CD4-positive, CD25-positive, alpha-beta regulatory T cell (primary cell): Measurements from ENCODE around the gene SGCE. TPM values are rescaled to one million over a fixed set of nuclear protein-coding genes. Genes with fewer than 3 reads are reported as not detected.

Experiments
- ATAC-seq, 2 donors: fragments of 150-1000 bp; cut with Tn5 transposase; one replicate each; pipeline ENCODE4 v1.10.0; 2021; ENCODE audit warnings: low read depth in 2 of 2, moderate number of reproducible peaks in 2 of 2, moderate library complexity in 1 of 2
- DNase-seq, 3 donors: peaks; one replicate each; pipeline versions ENCODE4 v3.0.0 to v3.0.0-alpha.2; 2012 to 2022; ENCODE audit warnings: mixed read lengths in 1 of 3
- H3K27ac ChIP-seq: one replicate; pipeline ENCODE4 v1.7.0; 2013; ENCODE audit warnings: mild to moderate bottlenecking, low read length; ENCODE audit not compliant: insufficient read depth, poor library complexity, severe bottlenecking
- H3K27me3 ChIP-seq: one replicate; pipeline ENCODE4 v1.7.0; 2013; ENCODE audit warnings: low read length; ENCODE audit not compliant: control insufficient read depth, insufficient read depth
- H3K36me3 ChIP-seq: one replicate; pipeline ENCODE4 v1.7.0; 2013; ENCODE audit warnings: mild to moderate bottlenecking, low read length, moderate library complexity; ENCODE audit not compliant: control insufficient read depth, insufficient read depth
- H3K4me1 ChIP-seq: 2 replicates; pipeline ENCODE4 v1.7.0; 2013; ENCODE audit warnings: mild to moderate bottlenecking, low read length; ENCODE audit not compliant: insufficient read depth, control insufficient read depth, poor library complexity, severe bottlenecking
- H3K4me3 ChIP-seq: one replicate; pipeline ENCODE4 v1.7.0; 2013; ENCODE audit warnings: low read depth, mild to moderate bottlenecking, low read length, moderate library complexity
- H3K9me3 ChIP-seq, 2 experiments: 1 replicate in 1 of 2; 2 replicates in 1 of 2; pipeline ENCODE4 v1.7.0; 2013; ENCODE audit warnings: low read length in 2 of 2, mild to moderate bottlenecking in 1 of 2, moderate library complexity in 1 of 2; ENCODE audit not compliant: control insufficient read depth in 2 of 2
- H3K27ac Mint-ChIP-seq, 3 donors: one replicate each; pipeline ENCODE4 v1.8.0; 2020 to 2022; ENCODE audit warnings: mild to moderate bottlenecking in 3 of 3, mixed read lengths in 3 of 3, moderate library complexity in 2 of 3
- H3K27me3 Mint-ChIP-seq: one replicate; pipeline ENCODE4 v1.8.0; 2022; ENCODE audit warnings: mild to moderate bottlenecking, mixed read lengths
- H3K36me3 Mint-ChIP-seq: one replicate; pipeline ENCODE4 v1.8.0; 2020; ENCODE audit warnings: mixed read lengths
- H3K4me1 Mint-ChIP-seq, 4 donors: one replicate each; pipeline ENCODE4 v1.8.0; 2020 to 2022; ENCODE audit warnings: mixed read lengths in 4 of 4, mild to moderate bottlenecking in 1 of 4
- H3K4me3 Mint-ChIP-seq, 4 donors: one replicate each; pipeline ENCODE4 v1.8.0; 2020 to 2022; ENCODE audit warnings: mild to moderate bottlenecking in 4 of 4, mixed read lengths in 4 of 4, moderate library complexity in 3 of 4
- H3K9me3 Mint-ChIP-seq, 7 donors: one replicate each; pipeline ENCODE4 v1.8.0; 2020 to 2022; ENCODE audit warnings: mixed read lengths in 7 of 7, mild to moderate bottlenecking in 3 of 7, moderate library complexity in 2 of 7
- polyA plus RNA-seq, 4 donors: library from polyadenylated mRNA; unstranded; fragments of 300-500 nt; fragmentation: Illumina TruSeq; gene quantifications; one replicate each; pipeline ENCODE4 v1.2.3, GENCODE V29; 2021
- total RNA-seq: library from RNA; stranded (reverse); gene quantifications from one replicate; pipeline ENCODE4 v1.2.3, GENCODE V29; 2022

Gene SGCE
- total and polyA plus RNA-seq, 5 donors from 2014 or later: 0.14 to 1.8 (median 1.0) TPM; not detected in 1

GRCh38 chr7:94669773-94670495 lies 14.0 kb upstream of the SGCE start:
- ATAC-seq (no peak), DNase-seq (no peak)
- H3K27ac ChIP-seq: no peak overlapping the region
- no peaks in the 10 kb centered on the region for H3K36me3 ChIP-seq
- Mint-ChIP-seq H3K27ac (no peak overlapping the region), H3K9me3 (no peaks in the 10 kb centered on the region), H3K4me1 (peaks cover 0 to 4% (median 1%) of the 10 kb centered on the region in 4 donors), H3K36me3 (no peaks in the 10 kb centered on the region), H3K4me3 (no peak overlapping the region), H3K27me3 (peaks cover 4% of the 10 kb centered on the region)
- no peaks in the 10 kb centered on the region for H3K4me1 ChIP-seq
- H3K9me3 ChIP-seq: no peaks in the 10 kb centered on the region
- H3K27me3 ChIP-seq: peaks cover 3% of the 10 kb centered on the region
- H3K4me3 ChIP-seq: no peak overlapping the region

- Histone ChIP-seq H3K4me1 (no peaks in the 10 kb centered on the region), H3K9me3 (no peaks in the 10 kb centered on the region), H3K4me3 (no peak overlapping the region), H3K27me3 (no peaks in the 10 kb centered on the region), H3K27ac (no peak overlapping the region), H3K36me3 (no peaks in the 10 kb centered on the region)
- no peaks in the 10 kb centered on the region for H3K36me3 Mint-ChIP-seq
- ATAC-seq: no peak
- peak in 1 of 3 donors; percentile 19 for DNase-seq
- no peaks in the 10 kb centered on the region for H3K9me3 Mint-ChIP-seq
- H3K27ac Mint-ChIP-seq: peak overlapping the region in 1 of 3 donors; percentile 69
- no peak overlapping the region for H3K4me3 Mint-ChIP-seq
- no peaks in the 10 kb centered on the region for H3K27me3 Mint-ChIP-seq
- peaks cover 0 to 4% (median 1%) of the 10 kb centered on the region in 4 donors for H3K4me1 Mint-ChIP-seq
Observed at GRCh38 chr7:94666879-94667587, 11.1 kb upstream of the SGCE start.

GRCh38 chr7:94665426-94665825 lies 9.5 kb upstream of the SGCE start:
- no peaks in the 10 kb centered on the region for H3K4me1 ChIP-seq
- Mint-ChIP-seq H3K36me3 (no peaks in the 10 kb centered on the region), H3K4me1 (peaks cover 0 to 4% (median 1%) of the 10 kb centered on the region in 4 donors), H3K9me3 (no peaks in the 10 kb centered on the region), H3K27ac (peak overlapping the region in 1 of 3 donors; percentile 39), H3K4me3 (no peak overlapping the region), H3K27me3 (no peaks in the 10 kb centered on the region)
- no peak for ATAC-seq
- H3K4me3 ChIP-seq: no peak overlapping the region
- no peaks in the 10 kb centered on the region for H3K27me3 ChIP-seq
- no peak overlapping the region for H3K27ac ChIP-seq
- H3K9me3 ChIP-seq: no peaks in the 10 kb centered on the region
- no peaks in the 10 kb centered on the region for H3K36me3 ChIP-seq
- no peak for DNase-seq

GRCh38 chr7:94664023-94664422 lies 8.1 kb upstream of the SGCE start:
- no peak overlapping the region for H3K27ac Mint-ChIP-seq
- H3K4me1 Mint-ChIP-seq: peaks cover 0 to 4% (median 1%) of the 10 kb centered on the region in 4 donors
- Histone ChIP-seq H3K36me3 (no peaks in the 10 kb centered on the region), H3K4me1 (no peaks in the 10 kb centered on the region), H3K9me3 (no peaks in the 10 kb centered on the region), H3K27ac (no peak overlapping the region), H3K27me3 (no peaks in the 10 kb centered on the region), H3K4me3 (no peak overlapping the region)
- no peaks in the 10 kb centered on the region for H3K27me3 Mint-ChIP-seq
- no peaks in the 10 kb centered on the region for H3K36me3 Mint-ChIP-seq
- DNase-seq (no peak), ATAC-seq (no peak)
- no peaks in the 10 kb centered on the region for H3K9me3 Mint-ChIP-seq
- no peak overlapping the region for H3K4me3 Mint-ChIP-seq

GRCh38 chr7:94662548-94662947 lies 6.6 kb upstream of the SGCE start:
- ATAC-seq: no peak
- H3K4me1 ChIP-seq: no peaks in the 10 kb centered on the region
- no peaks in the 10 kb centered on the region for H3K9me3 ChIP-seq
- H3K27me3 ChIP-seq: no peaks in the 10 kb centered on the region
- no peak overlapping the region for H3K4me3 ChIP-seq
- no peaks in the 10 kb centered on the region for H3K27me3 Mint-ChIP-seq
- peaks cover 0 to 4% (median 2%) of the 10 kb centered on the region in 4 donors for H3K4me1 Mint-ChIP-seq
- no peaks in the 10 kb centered on the region for H3K36me3 ChIP-seq
- no peak overlapping the region for H3K27ac Mint-ChIP-seq
- no peak overlapping the region for H3K27ac ChIP-seq
- H3K36me3 Mint-ChIP-seq: no peaks in the 10 kb centered on the region
- DNase-seq: no peak
- no peak overlapping the region for H3K4me3 Mint-ChIP-seq
- no peaks in the 10 kb centered on the region for H3K9me3 Mint-ChIP-seq

GRCh38 chr7:94660006-94660405 lies 4.1 kb upstream of the SGCE start:
- no peak for ATAC-seq
- no peaks in the 10 kb centered on the region for H3K36me3 Mint-ChIP-seq
- no peak for DNase-seq
- H3K4me1 Mint-ChIP-seq: peaks cover 0 to 20% (median 10%) of the 10 kb centered on the region in 4 donors
- H3K27ac Mint-ChIP-seq: no peak overlapping the region
- peaks cover 2% of the 10 kb centered on the region for H3K27me3 ChIP-seq
- H3K4me3 ChIP-seq: no peak overlapping the region
- peaks cover 14% of the 10 kb centered on the region for H3K27me3 Mint-ChIP-seq
- H3K9me3 Mint-ChIP-seq: peaks cover 0 to 2% (median 0%) of the 10 kb centered on the region in 7 donors
- H3K27ac ChIP-seq: no peak overlapping the region
- H3K4me1 ChIP-seq: peaks cover 16% of the 10 kb centered on the region
- no peaks in the 10 kb centered on the region for H3K36me3 ChIP-seq
- H3K4me3 Mint-ChIP-seq: no peak overlapping the region
- no peaks in the 10 kb centered on the region for H3K9me3 ChIP-seq

GRCh38 chr7:94658826-94659225 lies 2.9 kb upstream of the SGCE start:
- DNase-seq: no peak
- peaks cover 0 to 2% (median 0%) of the 10 kb centered on the region in 7 donors for H3K9me3 Mint-ChIP-seq
- no peak for ATAC-seq
- peaks cover 0 to 24% (median 12%) of the 10 kb centered on the region in 4 donors for H3K4me1 Mint-ChIP-seq
- Histone ChIP-seq H3K36me3 (no peaks in the 10 kb centered on the region), H3K9me3 (no peaks in the 10 kb centered on the region), H3K27me3 (peaks cover 14% of the 10 kb centered on the region), H3K4me3 (peak overlapping the region; percentile 51), H3K27ac (peak overlapping the region; percentile 23), H3K4me1 (peaks cover 20% of the 10 kb centered on the region)
- H3K4me3 Mint-ChIP-seq: peak overlapping the region in 1 of 4 donors; percentile 89
- H3K36me3 Mint-ChIP-seq: no peaks in the 10 kb centered on the region
- H3K27ac Mint-ChIP-seq: no peak overlapping the region
- H3K27me3 Mint-ChIP-seq: peaks cover 25% of the 10 kb centered on the region
